Activated CD8-positive, alpha-beta memory T cell treated with anti-CD3 and anti-CD28 coated beads for 48 hours (primary cell): Measurements from ENCODE around the gene XK.
"Not testable (repeated sequence)": the region's sequence is repeated elsewhere in the genome, so short reads cannot be mapped to it uniquely, and the experiment has no call there.

ENCODE experiments used
- DNase-seq, 3 experiments: peaks; one replicate each; pipeline ENCODE4 v3.0.0-alpha.2; 2020; ENCODE audit warnings: low read depth in 2 of 3, low spot score in 2 of 3

XK gene

DNA sequence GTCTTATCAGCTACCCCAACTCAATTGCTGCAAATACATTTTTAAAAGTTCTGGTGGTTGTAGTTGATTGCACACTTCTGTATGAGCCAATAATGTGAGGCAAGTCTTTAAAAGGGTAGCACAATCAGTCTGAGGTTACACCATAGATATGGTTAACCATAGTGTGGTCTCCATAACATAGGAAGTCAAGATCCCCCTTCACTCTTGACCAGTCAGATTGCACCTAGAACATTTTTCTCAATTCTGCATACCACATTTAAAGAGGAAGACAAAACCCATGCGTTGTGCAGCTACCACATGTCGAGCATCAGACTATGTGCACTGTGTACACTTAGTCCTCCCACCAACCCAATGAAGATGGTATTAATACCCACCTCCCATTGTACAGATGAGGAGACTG, 67.8 kb downstream of the XK start:
- no peak for DNase-seq

DNA sequence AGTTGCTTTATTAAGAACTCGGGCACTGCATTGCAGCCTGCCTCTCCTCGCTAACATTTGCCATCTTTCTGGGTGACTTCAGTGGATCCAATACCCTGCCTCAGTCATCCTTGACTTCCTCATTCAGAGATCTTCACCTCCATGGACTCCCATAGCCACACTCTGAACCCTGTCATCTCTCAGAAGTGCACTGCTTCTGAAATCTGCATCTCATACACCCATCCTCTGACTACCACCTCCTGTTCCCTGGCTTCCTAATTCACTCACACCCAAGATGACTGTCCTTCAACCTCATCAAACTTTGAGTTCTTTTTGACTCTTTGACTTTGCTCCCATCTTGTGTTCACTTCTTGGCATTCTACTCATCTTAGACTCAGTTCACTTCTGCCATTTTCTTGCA, 68.9 kb downstream of the XK start:
- no peak for DNase-seq

DNA sequence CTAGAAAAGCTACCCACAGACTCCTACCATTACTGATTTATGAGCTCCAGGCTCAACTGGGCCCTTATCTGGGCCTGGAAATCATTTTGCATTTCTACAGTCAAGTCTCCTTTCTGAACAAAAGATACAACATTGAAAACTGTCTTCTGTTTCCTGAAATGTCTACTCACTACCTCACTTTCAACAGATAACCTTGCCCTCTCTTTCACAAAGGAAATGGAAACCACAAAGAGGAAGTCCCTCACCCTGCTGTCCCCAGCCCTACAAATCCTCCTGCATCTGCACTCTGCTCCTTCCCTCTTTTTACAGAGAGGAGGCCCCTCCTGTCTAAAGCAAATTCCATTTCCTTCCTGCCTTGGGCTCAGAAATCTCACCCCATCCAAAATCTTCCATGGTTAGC, 69.4 kb downstream of the XK start:
- DNase-seq = no peak

DNA sequence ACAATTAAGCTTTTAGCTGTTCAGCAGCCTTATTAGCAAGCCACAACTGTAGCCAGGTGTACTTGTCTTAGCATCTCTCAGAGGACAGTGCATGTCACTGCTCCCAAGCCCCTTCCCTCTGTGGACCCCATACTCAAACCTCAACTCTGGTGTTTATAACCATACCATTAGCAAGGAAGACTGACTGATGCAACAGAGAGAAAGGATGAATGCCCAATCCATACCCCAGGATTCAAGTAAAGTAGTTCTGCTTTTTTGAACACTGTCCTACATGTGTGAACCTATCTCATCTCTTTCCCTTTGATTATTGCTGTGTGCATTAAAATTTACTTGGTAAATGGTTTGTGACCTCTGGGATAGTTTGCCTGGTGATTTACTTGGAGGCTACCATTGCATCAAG, 71.5 kb downstream of the XK start:
- DNase-seq = no peak

DNA sequence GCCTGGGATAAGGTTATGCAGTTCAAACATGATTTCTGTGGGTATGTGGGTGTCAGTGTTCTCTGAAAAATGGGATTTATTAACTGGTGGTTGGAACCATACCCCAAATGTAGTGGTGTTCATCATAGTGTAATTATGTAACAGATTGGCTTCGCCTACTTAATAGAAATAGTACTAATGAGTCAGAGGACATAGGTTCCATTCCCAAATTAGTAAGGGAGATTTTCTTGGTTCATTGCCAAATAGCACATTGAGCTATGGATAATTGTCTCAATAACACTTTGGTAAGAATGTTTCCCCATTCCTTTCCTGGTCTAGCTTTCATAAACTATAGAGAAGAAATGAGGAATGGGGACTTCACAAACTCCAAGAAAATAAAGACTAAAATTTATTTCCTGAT, 73.8 kb downstream of the XK start:
- no peak for DNase-seq

DNA sequence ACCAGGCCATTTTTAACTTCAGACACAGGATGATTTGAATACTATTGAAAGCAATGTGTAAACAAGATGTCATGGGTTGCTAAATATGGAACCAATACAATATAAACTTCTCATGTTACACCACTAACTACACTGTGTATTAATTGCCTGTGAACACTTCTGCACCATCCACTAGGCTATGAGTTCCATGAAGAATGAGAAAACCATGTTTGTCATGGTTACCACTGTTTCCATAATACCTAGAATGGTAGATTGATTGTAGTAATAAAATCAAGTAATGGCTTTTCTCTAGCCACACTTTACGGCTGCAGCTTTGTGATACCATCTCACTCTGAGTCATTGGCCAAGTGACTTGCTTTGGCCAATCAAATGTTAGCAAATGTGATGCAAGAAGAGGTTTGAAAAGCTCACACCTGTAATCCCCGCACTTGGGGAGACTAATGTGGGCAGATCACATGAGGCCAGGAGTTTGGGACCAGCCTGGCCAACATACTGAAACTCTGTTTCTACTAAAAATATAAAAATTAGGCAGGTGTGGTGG, 74.4 kb downstream of the XK start:
- no peak for DNase-seq

DNA sequence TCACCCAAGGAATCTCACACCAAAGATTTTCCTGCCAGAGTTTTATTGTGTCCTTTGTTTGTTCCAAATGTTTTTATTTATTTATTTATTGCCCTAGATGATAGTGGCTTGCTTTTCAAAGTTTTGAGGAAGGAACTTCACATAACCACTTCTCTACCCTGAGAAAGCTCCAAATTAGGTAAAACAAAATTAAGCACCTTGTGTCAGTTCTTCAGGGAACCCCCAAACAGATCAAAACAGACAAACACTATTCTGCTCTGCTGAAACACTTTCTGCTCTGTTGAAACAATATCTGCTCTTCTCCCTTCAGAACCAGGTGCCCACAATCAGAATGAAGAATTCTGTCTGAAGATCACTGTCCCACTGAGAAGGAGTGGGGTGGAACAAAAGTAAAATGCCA, 77.8 kb downstream of the XK start:
- DNase-seq = no peak

DNA sequence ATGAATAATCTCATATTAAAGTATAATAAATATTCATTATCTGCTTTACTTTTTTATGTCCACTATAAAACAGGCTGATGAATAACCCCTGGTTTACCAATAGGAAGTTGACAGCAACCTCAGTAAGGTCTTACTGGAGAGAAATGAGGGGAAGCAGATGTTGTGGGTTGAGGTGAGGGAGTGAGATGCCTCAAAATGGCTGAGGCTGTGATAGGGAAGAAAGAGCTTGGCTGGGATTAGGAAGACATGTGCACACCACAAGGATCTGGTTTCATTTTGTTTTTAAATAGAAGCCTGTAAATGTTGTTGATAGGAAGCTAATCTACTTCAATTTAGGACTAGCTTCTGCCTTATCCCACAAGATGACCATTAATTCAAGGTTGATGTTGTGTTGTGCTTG, 79.9 kb downstream of the XK start:
- DNase-seq = no peak

DNA sequence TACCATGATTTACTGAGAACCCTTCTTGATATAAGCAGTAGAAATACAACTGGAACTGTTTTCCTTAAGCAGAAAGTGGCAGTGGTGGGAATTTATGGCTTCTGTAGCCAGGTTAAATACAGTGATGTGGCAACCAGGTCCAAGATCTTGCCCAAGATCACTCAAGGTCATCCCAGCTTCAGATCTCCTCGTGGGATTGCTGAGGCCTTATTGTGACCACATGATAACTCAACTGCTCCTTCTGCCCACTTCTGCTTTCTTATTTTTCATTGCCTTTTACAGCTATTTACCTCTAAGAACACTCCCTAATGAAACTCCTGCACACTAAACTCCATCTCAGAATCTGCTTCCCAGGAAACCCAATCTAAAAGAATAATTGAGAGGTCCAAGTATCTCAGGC, 81.8 kb downstream of the XK start:
- DNase-seq = no peak

DNA sequence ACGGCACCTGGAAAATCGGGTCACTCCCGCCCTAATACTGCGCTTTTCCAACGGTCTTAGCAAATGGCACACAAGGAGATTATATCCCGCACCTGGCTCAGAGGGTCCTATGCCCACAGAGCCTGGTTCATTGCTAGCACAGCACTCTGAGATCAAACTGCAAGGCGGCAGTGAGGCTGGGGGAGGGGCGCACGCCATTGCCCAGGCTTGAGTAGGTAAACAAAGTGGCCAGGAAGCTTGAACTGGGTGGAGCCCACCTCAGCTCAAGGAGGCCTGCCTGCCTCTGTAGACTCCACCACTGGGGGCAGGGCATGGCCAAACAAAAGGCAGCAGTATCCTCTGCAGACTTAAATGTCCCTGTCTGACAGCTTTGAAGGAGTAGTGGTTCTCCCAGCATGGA, 83.3 kb downstream of the XK start:
- DNase-seq = not testable (repeated sequence)

DNA sequence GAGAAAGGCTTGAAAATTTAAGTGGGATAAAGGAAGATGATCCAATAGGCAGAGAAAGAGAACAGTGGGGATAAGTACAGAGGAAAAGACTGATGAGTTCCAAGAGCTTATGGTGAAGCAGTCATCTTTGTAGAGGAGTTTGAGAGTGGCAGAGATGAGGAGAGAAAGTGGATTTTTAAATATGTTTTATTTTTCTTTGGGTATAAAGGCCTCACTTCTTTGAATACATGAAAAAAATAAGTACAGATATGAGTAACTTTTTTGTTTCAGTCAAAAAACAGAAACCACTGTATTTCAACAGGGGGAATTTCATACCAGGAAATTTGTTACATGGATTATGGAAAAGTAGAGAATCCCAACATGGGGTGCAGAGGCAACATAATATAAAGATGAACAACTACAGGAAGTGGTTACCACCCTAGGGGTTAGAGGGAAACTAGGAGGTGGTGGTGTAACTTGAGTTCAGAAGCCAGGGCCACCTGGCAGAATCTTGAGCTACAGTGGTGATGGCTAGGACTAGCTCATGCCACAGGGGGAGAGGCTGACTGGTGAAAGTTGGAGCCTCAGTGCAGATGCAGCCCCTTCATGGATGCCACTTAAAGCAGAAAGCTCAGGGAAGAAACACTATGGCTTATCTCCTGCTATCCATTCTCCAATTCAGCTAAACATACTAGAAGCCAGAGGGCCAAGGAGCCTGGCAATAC, 90.8 kb downstream of the XK start:
- no peak for DNase-seq

DNA sequence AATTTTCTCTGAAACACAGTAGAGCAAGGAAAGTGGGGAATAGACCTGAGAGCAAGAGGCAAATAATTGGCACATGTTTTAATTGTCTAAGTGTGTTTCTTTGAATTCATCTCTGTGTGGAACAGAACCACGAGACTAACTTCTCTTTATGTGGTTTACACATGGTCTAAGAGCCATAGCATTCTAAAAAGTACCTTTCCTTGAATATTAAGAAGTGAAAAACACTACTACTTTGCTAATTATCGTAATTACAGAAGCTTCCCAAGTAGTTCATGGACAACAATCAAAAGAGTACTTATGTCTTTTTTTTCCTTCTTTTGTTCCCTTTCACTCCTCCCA, 91.4 kb downstream of the XK start:
- no peak for DNase-seq

DNA sequence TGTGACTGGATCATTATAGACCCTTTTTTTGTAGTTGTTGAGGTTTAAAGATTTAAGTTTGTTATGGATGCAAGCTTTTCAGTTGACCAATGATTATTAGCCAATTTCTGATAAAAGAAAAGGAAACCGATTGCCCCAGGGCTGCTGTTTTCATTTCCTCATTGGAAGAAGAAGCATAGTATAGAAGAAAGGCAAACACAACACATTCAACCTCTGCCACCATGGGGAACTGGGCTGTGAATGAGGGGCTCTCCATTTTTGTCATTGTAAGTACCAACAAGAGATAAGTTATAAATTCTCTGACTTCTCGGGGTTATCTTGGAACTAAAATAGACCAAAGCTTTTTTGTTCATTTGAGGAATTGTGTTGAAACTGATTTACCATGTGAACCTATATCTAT, 94.3 kb downstream of the XK start, which contains the start of gene CYBB:
CYBB (plus strand) TSS at position 203 of the 400 bp plus-strand sequence; CDS start at position 222, 19 bp downstream.
- DNase-seq = no peak

DNA sequence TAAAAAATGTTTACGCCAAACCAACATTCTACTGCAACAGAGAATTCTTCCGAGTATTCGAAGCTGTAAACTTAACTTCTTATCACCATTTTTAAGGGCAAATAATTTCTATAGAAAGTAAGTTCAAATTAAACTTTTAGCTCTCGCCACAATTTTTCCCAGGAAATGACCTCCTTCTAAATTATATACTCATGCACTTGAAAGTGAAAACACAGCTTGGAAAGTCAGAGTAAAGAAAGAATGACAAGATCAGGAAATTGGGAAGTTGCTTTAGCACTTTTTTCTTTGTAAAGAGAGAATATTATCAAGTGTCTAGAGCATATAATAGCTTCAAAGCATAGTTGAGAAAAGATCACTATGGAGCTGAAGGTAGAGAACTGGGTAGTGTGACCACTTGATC, 95.5 kb downstream of the XK start:
- no peak for DNase-seq
